HG02970 (cell line): ENCODE measurements around the gene ZCCHC10.
"Not testable (repeated sequence)": the region's sequence is repeated elsewhere in the genome, so short reads cannot be mapped to it uniquely, and the experiment has no call there.

Experiments used
- ATAC-seq: cut with Tn5 transposase; IDR thresholded peaks from one replicate; pipeline ENCODE4 v1.9.1; 2021; ENCODE audit warnings: mild to moderate bottlenecking, moderate library complexity, moderate number of reproducible peaks; ENCODE audit not compliant: unreplicated experiment, low FRiP score

Gene ZCCHC10

DNA sequence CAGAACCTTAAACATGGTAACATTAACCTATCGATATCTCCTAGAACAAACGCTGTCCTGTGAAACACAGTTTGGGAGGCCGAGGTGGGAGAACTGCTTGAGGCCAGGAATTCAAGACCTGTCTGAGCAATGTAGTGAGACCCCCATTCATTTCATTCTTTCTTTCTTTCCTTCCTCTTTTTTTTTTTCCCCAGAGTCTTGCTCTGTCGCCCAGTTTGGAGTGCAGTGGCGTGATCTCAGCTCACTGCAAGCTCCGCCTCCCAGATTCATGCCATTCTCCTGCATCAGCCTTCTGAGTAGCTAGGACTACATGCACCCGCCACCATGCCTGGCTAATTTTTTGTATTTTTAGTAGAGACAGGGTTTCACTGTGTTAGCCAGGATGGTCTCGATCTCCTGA is 20.2 kb upstream of the ZCCHC10 start:
- ATAC-seq, result not testable (repeated sequence)

DNA sequence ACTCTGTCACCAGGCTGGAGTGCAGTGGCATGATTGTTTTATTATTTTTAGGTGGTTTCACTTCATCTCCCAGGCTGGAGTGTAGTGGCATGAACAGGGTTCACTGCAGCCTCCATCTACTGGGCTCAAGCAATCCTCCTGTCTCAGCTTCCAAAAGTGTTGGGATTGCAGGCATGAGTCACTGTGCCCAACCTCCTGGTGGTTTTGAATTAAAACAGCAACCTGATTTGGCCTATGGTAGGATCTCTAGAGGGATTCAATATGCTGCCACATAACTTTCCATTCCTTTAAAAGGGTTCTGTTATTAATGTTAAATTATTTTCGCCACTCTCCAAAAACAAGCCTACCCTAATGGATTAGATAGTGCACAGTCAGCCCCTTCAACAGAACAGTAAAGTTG is 15.6 kb upstream of the ZCCHC10 start:
- no peak for ATAC-seq

- ATAC-seq, result no peak
Measured at GRCh38 chr5:133041157-133041784, 14.9 kb upstream of the ZCCHC10 start.

DNA sequence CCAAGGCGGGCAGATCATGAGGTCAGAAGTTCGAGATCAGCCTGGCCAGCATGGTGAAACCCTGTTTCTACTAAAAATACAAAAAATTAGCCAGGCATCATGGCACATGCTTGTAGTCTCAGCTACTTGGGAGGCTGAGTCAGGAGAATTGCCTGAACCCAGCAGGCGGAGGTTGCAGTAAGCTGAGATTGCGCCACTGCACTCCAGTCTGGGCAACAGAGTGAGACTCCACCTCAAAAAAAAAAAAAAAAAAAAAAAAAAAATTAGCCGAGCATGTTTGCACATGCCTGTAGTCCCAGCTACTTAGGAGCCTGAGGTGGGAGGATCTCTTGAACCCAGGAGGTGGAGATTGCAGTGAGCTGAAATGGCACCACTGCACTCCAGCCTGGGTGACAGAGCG is 10.3 kb upstream of the ZCCHC10 start:
- not testable (repeated sequence) for ATAC-seq

DNA sequence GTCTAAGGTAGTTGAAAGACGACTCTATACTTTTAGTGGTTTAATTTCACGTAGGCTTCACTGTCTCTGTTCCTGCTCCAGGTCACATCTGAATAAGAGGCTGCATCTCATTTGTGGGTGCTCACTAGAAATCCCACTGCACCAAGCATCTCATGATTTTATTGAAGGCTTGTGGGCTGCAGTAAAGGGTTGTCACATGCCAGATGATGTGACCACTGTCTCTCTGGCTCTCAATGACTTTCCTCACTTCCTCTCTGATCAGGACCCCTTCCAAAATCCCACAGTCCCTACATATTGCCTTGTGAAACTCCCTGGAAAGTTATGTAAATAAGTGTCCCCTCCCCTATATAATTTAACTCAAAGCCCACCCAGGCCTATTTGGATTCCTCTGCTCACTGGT is 8.9 kb upstream of the ZCCHC10 start:
- ATAC-seq, result no peak

DNA sequence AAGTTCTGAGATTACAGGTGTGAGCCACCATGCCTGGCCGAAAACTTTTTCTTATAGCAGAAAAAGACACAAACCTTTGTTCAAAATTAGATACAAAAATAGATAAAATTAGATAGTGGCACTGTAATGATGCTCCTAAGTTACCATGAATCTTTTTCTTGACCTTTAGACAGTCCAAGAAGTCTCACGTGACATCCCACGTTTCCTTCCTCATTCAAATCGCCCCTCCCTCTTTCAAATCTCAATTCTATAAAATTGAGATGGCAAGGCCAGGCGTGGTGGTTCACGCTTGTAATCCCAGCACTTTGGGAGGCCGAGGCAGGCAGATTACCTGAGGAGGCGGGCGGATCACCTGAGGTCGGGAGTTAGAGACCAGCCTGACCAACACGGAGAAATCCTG is 7.7 kb upstream of the ZCCHC10 start:
- ATAC-seq, result no peak

- no peak for ATAC-seq
Measured at GRCh38 chr5:133032852-133033742, 6.7 kb upstream of the ZCCHC10 start.

DNA sequence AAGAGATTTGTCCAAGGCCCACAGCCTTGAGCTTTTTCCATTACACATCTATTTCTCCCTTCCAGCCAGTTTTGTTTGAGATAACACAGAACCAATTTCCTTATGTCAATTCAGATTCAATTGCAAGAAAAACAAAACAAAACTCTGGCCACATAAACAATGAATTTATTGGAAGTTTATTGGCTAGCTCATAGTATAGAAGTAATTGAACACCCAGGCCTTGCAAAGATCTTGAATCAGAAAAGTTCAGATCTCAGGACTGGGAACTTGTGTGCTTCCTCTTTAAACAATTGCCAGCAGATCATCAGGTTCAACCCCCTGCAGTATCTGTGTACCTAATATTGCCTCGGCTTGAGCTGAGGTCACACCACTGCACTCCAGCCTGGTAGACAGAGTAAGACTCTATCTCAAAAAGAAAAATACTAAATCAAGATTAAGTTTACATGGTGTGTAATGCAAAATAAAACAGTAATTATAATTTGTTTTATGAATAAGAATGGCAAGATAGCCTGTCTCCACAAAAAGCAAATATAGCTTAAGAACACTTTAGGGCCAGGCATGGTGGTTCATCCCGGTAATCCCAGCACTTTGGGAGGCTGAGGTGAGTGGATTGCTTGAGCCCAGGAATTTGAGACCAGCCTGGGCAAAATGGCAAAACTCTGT is 4.1 kb upstream of the ZCCHC10 start:
- no peak for ATAC-seq

GRCh38 chr5:133029416-133029815 is 3.1 kb upstream of the ZCCHC10 start:
- ATAC-seq, result no peak

GRCh38 chr5:133026664-133027153 is 360 bp upstream of the ZCCHC10 start:
- ATAC-seq, result no peak

GRCh38 chr5:133019471-133019870 is 6.9 kb downstream of the ZCCHC10 start:
- ATAC-seq, result not testable (repeated sequence)

- ATAC-seq, result no peak
Measured at GRCh38 chr5:133017964-133018363, 8.4 kb downstream of the ZCCHC10 start.

GRCh38 chr5:133015466-133015865 is 10.9 kb downstream of the ZCCHC10 start:
- no peak for ATAC-seq

DNA sequence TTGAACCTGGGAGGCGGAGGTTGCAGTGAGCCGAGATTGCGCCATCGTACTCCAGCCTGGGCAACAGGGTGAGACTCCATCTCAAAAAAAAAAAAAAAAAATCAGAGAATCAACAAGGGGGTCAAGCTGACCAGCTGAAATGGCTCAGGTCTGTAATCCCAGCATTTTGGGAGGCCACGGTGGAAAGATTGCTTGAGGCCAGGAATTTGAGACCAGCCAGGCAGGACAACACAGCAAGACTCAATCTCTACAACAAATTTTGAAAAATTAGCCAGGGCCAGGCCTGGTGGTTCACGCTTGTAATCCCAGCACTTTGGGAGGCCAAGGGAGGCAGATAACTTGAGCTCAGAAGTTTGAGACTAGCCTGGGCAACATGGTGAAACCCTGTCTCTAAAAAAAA is 17.9 kb downstream of the ZCCHC10 start:
- ATAC-seq, result not testable (repeated sequence)

DNA sequence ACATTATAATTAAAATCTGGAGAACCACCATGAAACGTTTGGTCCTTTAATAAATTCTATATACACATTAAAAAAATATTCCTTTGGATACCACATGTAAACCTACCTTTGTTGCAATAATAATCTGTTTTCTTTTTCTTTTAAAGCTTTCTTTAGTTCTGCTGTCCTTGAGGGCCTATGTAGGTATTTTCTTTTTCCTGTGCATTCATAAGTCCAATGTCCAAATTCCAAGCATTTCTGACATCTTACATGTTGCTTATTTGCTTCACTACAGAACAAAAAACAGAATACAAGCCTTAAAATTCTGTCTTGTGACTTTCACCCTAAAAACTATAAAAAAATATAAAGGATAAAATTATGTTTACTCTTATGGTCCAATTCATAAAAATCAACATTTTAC is 19.7 kb downstream of the ZCCHC10 start:
- no peak for ATAC-seq

GRCh38 chr5:132999246-132999645 is 27.1 kb downstream of the ZCCHC10 start:
- ATAC-seq, result no peak

GRCh38 chr5:132998556-132998955 is 27.8 kb downstream of the ZCCHC10 start:
- ATAC-seq, result no peak

DNA sequence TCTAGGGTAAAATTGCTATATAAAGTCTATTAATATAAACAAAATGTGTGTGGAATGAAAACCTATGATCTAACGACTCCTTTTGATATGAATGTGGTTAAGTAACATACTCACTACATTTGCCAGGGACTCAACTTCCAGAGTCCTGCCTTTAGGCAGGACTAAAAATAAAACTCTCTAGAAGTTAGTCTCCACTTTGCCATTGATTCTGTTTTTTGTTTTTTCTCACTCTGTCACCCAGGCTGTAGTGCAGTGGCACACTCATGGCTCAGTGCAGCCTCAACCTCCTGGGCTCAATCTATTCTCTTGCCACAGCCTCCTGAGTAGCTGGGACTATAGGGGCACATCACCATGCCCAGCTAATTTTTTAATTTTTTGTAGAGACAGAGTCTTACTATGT is 30.0 kb downstream of the ZCCHC10 start:
- no peak for ATAC-seq

DNA sequence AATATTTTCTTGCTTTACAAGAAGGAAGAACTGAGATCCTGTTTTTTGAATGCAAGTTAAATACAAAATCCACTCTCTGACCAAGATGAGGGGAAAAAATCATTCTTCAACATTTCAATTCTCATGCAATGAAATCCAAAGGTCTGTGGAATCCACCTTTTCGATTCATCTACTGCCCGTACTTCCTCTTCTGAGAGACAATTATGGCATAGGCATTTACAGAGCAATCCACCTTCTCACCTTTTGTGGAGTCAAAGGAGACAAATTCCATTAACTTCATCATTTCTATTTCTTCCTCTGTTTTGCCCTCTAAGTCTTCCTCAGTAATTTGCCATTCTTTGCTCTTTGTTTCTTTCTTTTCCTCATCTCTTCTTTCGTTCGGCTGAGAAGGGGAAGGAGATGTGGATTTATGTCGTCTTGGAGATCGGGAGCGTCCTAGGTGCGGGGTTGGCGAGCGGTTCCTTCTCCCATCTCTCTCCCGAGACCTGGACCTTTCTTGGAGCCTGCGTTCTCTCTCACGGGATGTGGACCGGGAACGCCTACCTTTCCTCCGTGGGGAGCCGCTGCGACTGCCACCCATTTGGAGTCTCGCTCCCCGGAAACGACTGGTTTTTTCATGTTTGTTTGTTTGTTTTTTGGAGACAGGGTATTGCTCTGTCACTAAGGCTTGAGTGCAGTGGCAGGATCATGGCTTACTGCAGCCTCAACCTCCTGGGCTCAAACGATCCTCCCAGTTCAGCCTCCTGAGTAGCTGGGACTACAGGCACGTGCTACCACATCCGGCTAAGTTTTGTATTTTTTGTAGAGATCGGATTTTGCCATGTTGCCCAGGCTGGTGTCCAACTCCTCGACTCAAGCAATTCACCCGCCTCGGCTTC is 38.6 kb downstream of the ZCCHC10 start:
- no peak for ATAC-seq

DNA sequence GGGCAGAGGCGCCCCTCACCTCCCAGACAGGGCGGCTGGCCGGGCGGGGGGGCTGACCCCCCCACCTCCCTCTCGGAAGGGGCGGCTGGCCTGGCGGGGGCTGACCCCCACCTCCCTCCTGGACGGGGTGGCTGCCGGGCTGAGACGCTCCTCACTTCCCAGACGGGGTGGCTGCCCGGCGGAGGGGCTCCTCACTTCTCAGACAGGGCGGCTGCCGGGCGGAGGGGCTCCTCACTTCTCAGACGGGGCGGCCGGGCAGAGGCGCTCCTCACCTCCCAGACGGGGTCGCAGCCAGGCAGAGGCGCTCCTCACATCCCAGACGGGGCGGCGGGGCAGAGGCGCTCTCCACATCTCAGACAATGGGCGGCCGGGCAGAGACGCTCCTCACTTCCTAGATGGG is 43.4 kb downstream of the ZCCHC10 start:
- not testable (repeated sequence) for ATAC-seq
